Activated CD8-positive, alpha-beta memory T cell treated with anti-CD3 and anti-CD28 coated beads, Interleukin-2, amount 50 U/mL, for 24 hours (primary cell): Measurements from ENCODE around the gene FRG2C.
"Not testable (repeated sequence)": the region's sequence is repeated elsewhere in the genome, so short reads cannot be mapped to it uniquely, and the experiment has no call there.

ENCODE experiments used
- DNase-seq: peaks from one replicate; pipeline ENCODE4 v3.0.0-alpha.2; 2020; ENCODE audit errors: extremely low read depth

FRG2C gene

DNA sequence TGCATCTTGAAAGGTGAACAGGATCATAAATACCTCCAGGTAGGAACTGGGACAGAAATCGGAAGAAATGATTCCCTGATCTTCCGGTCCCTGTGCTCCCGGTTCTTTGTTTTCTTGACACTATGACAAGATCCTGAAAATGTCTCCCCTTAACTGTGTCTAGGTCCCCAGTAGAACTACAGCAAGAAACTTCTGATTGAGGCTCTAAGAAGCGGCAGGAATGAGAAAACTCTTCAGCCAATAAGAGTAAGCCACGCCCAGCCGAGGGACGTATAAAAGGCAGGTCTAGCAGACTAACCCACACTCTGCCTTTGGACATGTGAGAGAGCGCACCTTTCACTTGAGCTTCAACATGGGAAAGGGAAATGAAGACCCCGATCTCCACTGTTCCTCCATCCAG lies at the start of gene FRG2C:
FRG2C (plus strand) TSS at position 301 of the 400 bp plus-strand sequence; CDS start at position 353, 52 bp downstream.
- not testable (repeated sequence) for DNase-seq

GRCh38 chr3:75618666-75619305 lies 45.3 kb upstream of the FRG2C start:
- DNase-seq, result not testable (repeated sequence)

GRCh38 chr3:75619481-75620031 lies 44.6 kb upstream of the FRG2C start:
- DNase-seq, result not testable (repeated sequence)

- DNase-seq, result not testable (repeated sequence)
Observed at GRCh38 chr3:75621772-75622171, 42.4 kb upstream of the FRG2C start.

GRCh38 chr3:75623656-75624055 lies 40.5 kb upstream of the FRG2C start:
- DNase-seq, result not testable (repeated sequence)

GRCh38 chr3:75630887-75631535 lies 33.1 kb upstream of the FRG2C start:
- DNase-seq, result not testable (repeated sequence)

DNA sequence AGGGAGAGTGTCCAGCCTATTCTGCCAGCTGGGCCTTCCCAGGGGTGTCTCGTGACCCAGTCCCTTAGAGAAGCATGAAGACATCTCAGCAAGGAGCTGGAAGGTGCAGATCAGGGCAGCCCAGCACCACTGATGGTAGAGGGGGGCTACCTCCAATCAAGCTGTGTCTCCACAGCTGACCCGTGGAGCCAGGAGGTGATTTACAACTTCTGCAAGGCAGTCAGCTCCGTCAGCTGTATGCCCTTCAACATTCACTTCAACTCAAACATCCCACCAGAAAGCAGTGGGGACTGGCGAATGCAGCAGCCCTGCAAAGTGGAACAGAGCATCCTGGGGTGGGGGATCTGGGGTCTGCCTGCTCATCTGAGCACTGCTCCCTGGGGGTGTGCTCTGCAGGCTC lies 32.6 kb upstream of the FRG2C start:
- no peak for DNase-seq

DNA sequence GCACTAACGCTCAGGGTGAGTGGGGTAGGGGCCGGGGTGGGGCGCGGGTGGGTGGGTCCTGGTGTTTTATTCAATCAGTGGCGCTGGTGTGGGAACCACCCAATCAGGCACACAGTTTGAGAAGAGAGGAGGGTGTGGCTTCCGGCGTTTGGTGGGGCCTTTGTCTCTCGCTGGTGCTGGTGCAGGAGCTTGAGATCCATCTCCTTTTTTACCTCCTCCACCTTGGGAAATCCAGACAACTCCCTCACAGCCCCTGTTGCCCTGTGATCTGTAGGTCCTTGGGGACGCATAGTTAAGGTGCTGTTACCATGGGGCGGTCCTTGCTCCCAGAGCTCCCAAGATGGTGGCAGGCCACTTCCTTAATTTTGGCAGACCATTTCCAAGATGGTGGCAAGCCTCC lies 25.2 kb upstream of the FRG2C start:
- DNase-seq, result not testable (repeated sequence)

GRCh38 chr3:75641107-75641517 lies 23.0 kb upstream of the FRG2C start:
- not testable (repeated sequence) for DNase-seq

GRCh38 chr3:75643031-75643800 lies 20.9 kb upstream of the FRG2C start:
- not testable (repeated sequence) for DNase-seq

GRCh38 chr3:75645548-75645947 lies 18.6 kb upstream of the FRG2C start:
- DNase-seq, result not testable (repeated sequence)

- DNase-seq, result no peak
Observed at GRCh38 chr3:75650191-75650590, 13.9 kb upstream of the FRG2C start.

DNA sequence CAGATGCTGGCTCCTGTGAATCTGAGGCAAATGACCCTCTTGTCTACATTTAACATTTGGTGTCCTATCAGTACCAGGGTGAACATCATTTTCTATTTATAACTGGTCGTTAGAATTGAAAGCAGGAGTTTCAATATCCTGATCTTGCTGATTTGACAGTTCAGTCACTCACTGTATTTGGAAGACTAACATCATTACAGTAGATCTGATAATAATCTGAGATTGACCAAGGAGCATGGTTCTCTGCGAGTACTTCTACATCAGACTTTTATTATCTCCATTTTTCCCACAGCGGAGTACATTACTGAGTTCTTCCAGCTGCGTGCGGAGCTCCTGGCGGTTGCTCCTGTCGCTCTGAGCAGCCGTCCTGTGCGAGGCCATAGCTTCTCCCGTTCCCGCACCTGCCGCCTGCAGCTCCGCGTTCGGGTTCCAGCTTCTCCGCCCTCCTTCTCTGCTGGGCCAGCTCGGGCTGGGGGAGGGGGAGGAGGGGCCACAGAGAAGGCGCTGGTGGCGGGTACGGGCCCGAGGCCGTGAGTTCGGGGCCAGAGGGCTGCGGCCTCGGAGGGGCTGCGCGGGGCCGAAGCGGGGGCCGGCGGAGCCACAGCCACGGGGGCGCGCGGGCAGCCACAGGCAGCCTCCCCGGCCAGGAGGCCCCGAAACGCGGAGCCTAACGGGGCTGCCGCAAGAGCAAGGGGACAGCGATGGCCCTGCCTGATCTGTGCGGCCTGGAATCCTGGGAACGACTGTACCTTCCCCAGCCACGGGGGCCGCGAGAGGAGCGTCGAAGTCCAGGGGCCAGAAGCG lies 8.8 kb upstream of the FRG2C start:
- DNase-seq, result not testable (repeated sequence)

GRCh38 chr3:75655956-75656355 lies 8.2 kb upstream of the FRG2C start:
- not testable (repeated sequence) for DNase-seq

GRCh38 chr3:75658411-75659107 lies 5.6 kb upstream of the FRG2C start:
- DNase-seq, result not testable (repeated sequence)

GRCh38 chr3:75659108-75659433 lies 5.1 kb upstream of the FRG2C start:
- not testable (repeated sequence) for DNase-seq

GRCh38 chr3:75665626-75666025 lies 1.5 kb downstream of the FRG2C start:
- DNase-seq, result not testable (repeated sequence)

GRCh38 chr3:75667757-75668701 lies 3.9 kb downstream of the FRG2C start:
- DNase-seq, result not testable (repeated sequence)

DNA sequence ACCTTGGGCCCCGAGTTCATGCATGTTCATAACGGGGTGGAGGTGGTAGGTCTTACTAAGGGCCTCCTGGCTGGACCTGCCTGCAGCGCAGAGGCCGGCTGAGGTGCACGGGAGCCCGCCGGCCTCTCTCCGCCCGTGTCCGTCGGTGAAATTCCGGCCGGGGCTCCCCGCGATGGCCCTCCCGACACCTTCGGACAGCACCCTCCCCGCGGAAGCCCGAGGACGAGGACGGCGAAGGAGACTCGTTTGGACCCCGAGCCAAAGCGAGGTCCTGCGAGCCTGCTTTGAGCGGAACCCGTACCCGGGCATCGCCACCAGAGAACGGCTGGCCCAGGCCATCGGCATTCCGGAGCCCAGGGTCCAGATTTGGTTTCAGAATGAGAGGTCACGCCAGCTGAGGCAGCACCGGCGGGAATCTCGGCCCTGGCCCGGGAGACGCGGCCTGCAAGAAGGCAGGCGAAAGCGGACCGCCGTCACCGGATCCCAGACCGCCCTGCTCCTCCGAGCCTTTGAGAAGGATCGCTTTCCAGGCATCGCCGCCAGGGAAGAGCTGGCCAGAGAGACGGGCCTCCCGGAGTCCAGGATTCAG lies 4.7 kb downstream of the FRG2C start:
- DNase-seq, result peak; percentile 3
